HL-60 (cell line): Measurements from ENCODE around the gene RAMP3.

Source experiments
- DNase-seq, 2 experiments: peaks; one replicate each; pipeline ENCODE4 v3.0.0-alpha.2; 2010 to 2020; ENCODE audit warnings: low read depth in 1 of 2, low spot score in 1 of 2
- H3K27ac ChIP-seq: fragments of 250-450 bp; sonication (Bioruptor Pico); replicated peaks from 2 replicates; pipeline ENCODE4 v1.5.1; 2020; ENCODE audit warnings: mild to moderate bottlenecking, moderate library complexity
- H3K27me3 ChIP-seq: fragments of 250-450 bp; sonication (Bioruptor Pico); 2 replicates; pipeline ENCODE4 v1.5.1; 2021; ENCODE audit warnings: mild to moderate bottlenecking, moderate library complexity; ENCODE audit not compliant: insufficient read depth, poor library complexity, severe bottlenecking
- H3K4me3 ChIP-seq: replicated peaks from 2 replicates; pipeline ENCODE4 v1.5.1; 2011; ENCODE audit warnings: mild to moderate bottlenecking, control low read depth, low read length; ENCODE audit not compliant: insufficient read depth
- CTCF ChIP-seq: IDR thresholded peaks from one replicate; pipeline ENCODE4 v1.5.1; 2011; ENCODE audit warnings: low read length, control low read depth, inconsistent platforms; ENCODE audit not compliant: insufficient read depth
- GABPA ChIP-seq: IDR thresholded peaks from 2 replicates; pipeline ENCODE4 v1.6.1; 2012; ENCODE audit warnings: low read depth
- POLR2AphosphoS5 ChIP-seq: IDR thresholded peaks from 2 replicates; pipeline ENCODE4 v1.6.1; 2012; ENCODE audit warnings: low read depth
- REST ChIP-seq: IDR thresholded peaks from 2 replicates; pipeline ENCODE4 v1.6.1; 2012; ENCODE audit warnings: low read depth; ENCODE audit not compliant: insufficient replicate concordance
- SPI1 ChIP-seq: IDR thresholded peaks from 2 replicates; pipeline ENCODE4 v1.6.1; 2012; ENCODE audit warnings: low read depth, mild to moderate bottlenecking, borderline replicate concordance

RAMP3 gene

GRCh38 chr7:45118292-45118691 lies 39.3 kb upstream of the RAMP3 start:
- Histone ChIP-seq H3K4me3 (no peak overlapping the region), H3K27me3 (no peaks in the 10 kb centered on the region), H3K27ac (no peak overlapping the region)
- no peak for DNase-seq
- no peak for TF ChIP-seq GABPA
- no peak for TF ChIP-seq REST
- TF ChIP-seq CTCF: no peak
- TF ChIP-seq SPI1: no peak
- no peak for TF ChIP-seq POLR2AphosphoS5

- H3K27ac ChIP-seq: no peak overlapping the region
- no peak for DNase-seq
- no peaks in the 10 kb centered on the region for H3K27me3 ChIP-seq
- H3K4me3 ChIP-seq: no peak overlapping the region
- TF ChIP-seq SPI1: no peak
Measured at GRCh38 chr7:45118889-45119331, 38.7 kb upstream of the RAMP3 start.

DNA sequence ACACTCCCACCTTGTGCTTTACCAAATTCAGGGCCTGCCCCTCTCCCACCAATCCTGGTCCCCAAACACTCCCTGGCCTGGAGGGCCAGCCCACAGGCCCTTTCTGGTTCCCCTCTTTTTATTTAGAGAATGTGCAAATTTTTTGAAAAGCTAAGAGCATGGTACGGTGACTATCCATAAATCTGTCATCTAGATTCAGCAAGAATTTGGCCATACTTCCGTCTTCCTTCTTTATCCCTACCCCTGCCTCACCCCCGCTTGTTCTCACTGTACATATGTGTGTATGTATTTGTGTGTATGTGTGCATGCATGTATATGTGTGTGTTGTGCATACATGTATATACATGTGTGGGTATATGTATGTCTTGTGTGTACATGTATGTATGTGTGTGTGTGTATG lies 38.0 kb upstream of the RAMP3 start:
- DNase-seq: no peak
- no peak overlapping the region for H3K27ac ChIP-seq
- no peaks in the 10 kb centered on the region for H3K27me3 ChIP-seq
- TF ChIP-seq SPI1 (no peak), CTCF (no peak), GABPA (no peak), REST (no peak), POLR2AphosphoS5 (no peak)
- no peak overlapping the region for H3K4me3 ChIP-seq

DNA sequence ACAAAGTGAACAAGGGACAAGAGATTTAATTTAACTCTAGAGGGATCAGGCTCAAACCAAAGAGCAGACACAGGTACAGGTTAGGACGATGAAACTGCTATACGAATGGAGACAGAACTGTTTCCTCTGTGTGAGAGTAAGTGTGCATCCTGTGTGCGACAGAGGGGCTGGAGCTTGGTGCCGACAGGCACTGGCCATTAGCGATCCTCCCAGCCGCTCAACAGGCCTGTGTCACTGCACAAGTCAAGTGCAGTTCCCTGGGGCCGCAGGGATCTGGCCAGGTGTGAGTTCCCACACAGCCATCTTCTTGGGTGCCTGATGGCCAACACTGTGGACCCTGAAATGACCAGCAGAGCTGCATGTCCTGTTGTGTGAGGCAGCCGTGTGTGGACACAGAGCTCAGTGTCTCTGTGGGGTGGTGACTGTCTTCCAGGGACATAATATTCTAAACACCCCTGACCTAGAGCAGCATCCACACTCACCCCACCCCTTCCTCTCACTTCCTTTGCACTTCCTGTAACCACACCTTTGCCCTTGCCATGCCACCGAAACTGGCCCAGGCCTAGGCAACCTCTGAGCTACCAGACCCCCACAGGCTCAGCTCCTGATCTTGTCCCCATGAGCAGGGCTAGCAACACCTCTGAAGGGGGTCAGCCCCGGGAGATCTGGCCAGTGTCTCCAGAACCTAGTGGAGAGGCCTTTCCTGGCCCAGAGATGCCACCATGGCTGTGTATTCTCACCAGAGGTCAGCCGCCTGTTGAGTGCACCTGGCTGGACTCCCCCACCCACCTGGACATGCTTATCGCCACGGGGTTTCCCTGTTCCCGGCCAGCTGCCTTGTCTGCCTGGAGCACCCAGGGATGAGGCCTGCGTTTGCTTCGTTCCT lies 34.4 kb upstream of the RAMP3 start:
- DNase-seq: no peak
- H3K27ac ChIP-seq: no peak overlapping the region
- H3K4me3 ChIP-seq: no peak overlapping the region
- TF ChIP-seq CTCF (no peak), SPI1 (no peak), GABPA (no peak), REST (no peak), POLR2AphosphoS5 (no peak)
- no peaks in the 10 kb centered on the region for H3K27me3 ChIP-seq
